KMS-11 (cell line): ENCODE measurements around the gene NPHP4.

Experiments used
- H2AFZ ChIP-seq: fragments of 200-600 bp; sonication (generic); 2 replicates; pipeline ENCODE4 v1.6.1; 2016; ENCODE audit warnings: antibody characterized with exemption, mixed run types, low read depth
- H3K27ac ChIP-seq: fragments of 200-600 bp; sonication (generic); 2 replicates; pipeline ENCODE4 v1.6.1; 2016; ENCODE audit warnings: mild to moderate bottlenecking, mixed run types
- H3K27me3 ChIP-seq: fragments of 200-600 bp; sonication (generic); 2 replicates; pipeline ENCODE4 v1.6.1; 2017; ENCODE audit warnings: mild to moderate bottlenecking, low read depth, mixed run types, moderate library complexity; ENCODE audit not compliant: insufficient read depth
- H3K36me3 ChIP-seq: fragments of 200-600 bp; sonication (generic); 2 replicates; pipeline ENCODE4 v1.6.1; 2017; ENCODE audit warnings: mild to moderate bottlenecking, mixed run types; ENCODE audit not compliant: insufficient read depth
- H3K4me1 ChIP-seq: fragments of 200-600 bp; sonication (generic); 2 replicates; pipeline ENCODE4 v1.6.1; 2016; ENCODE audit warnings: mild to moderate bottlenecking, low read depth, mixed run types; ENCODE audit not compliant: poor library complexity, severe bottlenecking
- H3K4me2 ChIP-seq: fragments of 200-600 bp; sonication (generic); 2 replicates; pipeline ENCODE4 v1.7.0; 2016; ENCODE audit warnings: mild to moderate bottlenecking, mixed run types
- H3K4me3 ChIP-seq: fragments of 200-600 bp; sonication (generic); IDR thresholded peaks from 2 replicates; pipeline ENCODE4 v1.6.1; 2017; ENCODE audit warnings: low read depth, low read length, mixed read lengths; ENCODE audit not compliant: insufficient read depth
- H3K79me2 ChIP-seq: fragments of 200-600 bp; sonication (generic); 2 replicates; pipeline ENCODE4 v1.6.1; 2016; ENCODE audit warnings: low read depth, mixed run types; ENCODE audit not compliant: insufficient read depth
- H3K9ac ChIP-seq: fragments of 200-600 bp; sonication (generic); 2 replicates; pipeline ENCODE4 v1.6.1; 2016; ENCODE audit warnings: mild to moderate bottlenecking, mixed run types
- H4K20me1 ChIP-seq: fragments of 200-600 bp; sonication (generic); 2 replicates; pipeline ENCODE4 v1.6.1; 2016; ENCODE audit warnings: mild to moderate bottlenecking, mixed run types; ENCODE audit not compliant: insufficient read depth
- CTCF ChIP-seq: fragments of 200-600 bp; sonication (generic); conservative IDR thresholded peaks from 2 replicates; pipeline ENCODE4 v1.6.1; 2017; ENCODE audit warnings: low read depth, mild to moderate bottlenecking, antibody characterized with exemption, low read length, moderate library complexity, mixed read lengths

Gene NPHP4

GRCh38 chr1:5830771-5831599 lies 161.2 kb downstream of the NPHP4 start:
- Histone ChIP-seq H4K20me1 (no peaks in the 10 kb centered on the region), H3K36me3 (no peaks in the 10 kb centered on the region), H3K4me2 (no peak overlapping the region), H3K4me1 (no peaks in the 10 kb centered on the region), H3K27ac (no peak overlapping the region), H3K4me3 (no peak overlapping the region), H2AFZ (no peak overlapping the region), H3K27me3 (peaks cover 57% of the 10 kb centered on the region), H3K79me2 (no peaks in the 10 kb centered on the region), H3K9ac (no peak overlapping the region)
- no peak for TF ChIP-seq CTCF

GRCh38 chr1:5829414-5829813 lies 162.8 kb downstream of the NPHP4 start:
- TF ChIP-seq CTCF = no peak
- no peaks in the 10 kb centered on the region for H4K20me1 ChIP-seq
- H2AFZ ChIP-seq = no peak overlapping the region
- peaks cover 46% of the 10 kb centered on the region for H3K27me3 ChIP-seq
- H3K79me2 ChIP-seq = no peaks in the 10 kb centered on the region
- H3K4me1 ChIP-seq = no peaks in the 10 kb centered on the region
- no peak overlapping the region for H3K4me2 ChIP-seq
- no peak overlapping the region for H3K4me3 ChIP-seq
- H3K9ac ChIP-seq = no peak overlapping the region
- no peak overlapping the region for H3K27ac ChIP-seq
- no peaks in the 10 kb centered on the region for H3K36me3 ChIP-seq

- H3K4me1 ChIP-seq = no peaks in the 10 kb centered on the region
- no peaks in the 10 kb centered on the region for H4K20me1 ChIP-seq
- H3K36me3 ChIP-seq = no peaks in the 10 kb centered on the region
- no peak overlapping the region for H3K4me2 ChIP-seq
- peaks cover 41% of the 10 kb centered on the region for H3K27me3 ChIP-seq
- H3K9ac ChIP-seq = no peak overlapping the region
- no peak overlapping the region for H2AFZ ChIP-seq
- H3K79me2 ChIP-seq = no peaks in the 10 kb centered on the region
- no peak for TF ChIP-seq CTCF
- H3K4me3 ChIP-seq = no peak overlapping the region
- H3K27ac ChIP-seq = no peak overlapping the region
Observed at GRCh38 chr1:5828308-5828935, 163.8 kb downstream of the NPHP4 start.

- Histone ChIP-seq H4K20me1 (no peaks in the 10 kb centered on the region), H3K79me2 (no peaks in the 10 kb centered on the region), H3K4me1 (no peaks in the 10 kb centered on the region), H3K36me3 (no peaks in the 10 kb centered on the region), H3K4me2 (no peak overlapping the region), H3K4me3 (no peak overlapping the region), H3K27me3 (peaks cover 43% of the 10 kb centered on the region), H3K9ac (no peak overlapping the region), H2AFZ (no peak overlapping the region), H3K27ac (no peak overlapping the region)
- no peak for TF ChIP-seq CTCF
Observed at GRCh38 chr1:5827516-5827915, 164.7 kb downstream of the NPHP4 start.
